HCT116 (cell line): ENCODE measurements around the gene TENM3. TPM values are rescaled to one million over a fixed set of nuclear protein-coding genes. Genes with fewer than 3 reads are reported as not detected.
A peak's percentile ranks its signal among the peaks of the same experiment; 100 is the strongest.

Source experiments
- ATAC-seq: fragments of 200-7000 bp; cut with Tn5 transposase; 2 replicates; pipeline ENCODE4 v1.9.1; 2020; ENCODE audit warnings: mild to moderate bottlenecking, moderate library complexity
- BruUV-seq: library from RNA; stranded (reverse); fragments of 400-500 nt; replicated peaks from 2 replicates; lab custom pipeline; 2021; lab: Mats Ljungman, UMichigan
- CTCF ChIA-PET: fragments of 300-600 bp; sonication (Branson Sonifier 250); formaldehyde crosslinking; loops from one replicate; lab custom pipeline; 2021; ENCODE audit warnings: antibody characterized with exemption; lab: Charles Lee
- POLR2A ChIA-PET: fragments of 300-600, 350-600 bp; sonication (Branson Sonifier 250); formaldehyde crosslinking; loops from one replicate; lab custom pipeline; 2021; ENCODE audit warnings: antibody characterized with exemption; lab: Charles Lee
- RAD21 ChIA-PET, 2 experiments: fragments of 300-600 bp; sonication (Branson Sonifier 250); formaldehyde crosslinking; loops; one replicate each; lab custom pipeline; 2023; ENCODE audit warnings: low total read pairs in 2 of 2; ENCODE audit not compliant: uncharacterized antibody in 2 of 2, unreplicated experiment in 2 of 2, low non-redundant PET in 1 of 2; lab: Charles Lee
- DNase-seq: peaks from one replicate; pipeline ENCODE4 v3.0.0-alpha.2; 2010; ENCODE audit warnings: low read depth, low spot score
- H2AFZ ChIP-seq: fragments of 200-600 bp; shearing (Covaris generic), sonication (generic); 2 replicates; pipeline ENCODE4 v1.6.1; 2017; ENCODE audit warnings: low read depth, mixed run types, mixed read lengths, antibody characterized with exemption, low read length; ENCODE audit not compliant: poor library complexity, severe bottlenecking
- H3K27ac ChIP-seq: 2 replicates; pipeline ENCODE4 v1.5.1; 2012; ENCODE audit warnings: low read depth, low read length
- H3K27me3 ChIP-seq: fragments of 200-600 bp; sonication (generic); 2 replicates; pipeline ENCODE4 v1.6.1; 2016; ENCODE audit warnings: mixed run types, low read length, mixed read lengths; ENCODE audit not compliant: insufficient read depth
- H3K36me3 ChIP-seq, 2 experiments: fragments of 200-500 bp in 1 of 2; fragments of 200-600 bp in 1 of 2; sonication (Bioruptor generic) in 1 of 2; sonication (generic) in 1 of 2; 2 replicates each; pipeline versions ENCODE4 v1.5.1 to v1.6.1; 2014 to 2016; ENCODE audit warnings: low read length in 2 of 2, inconsistent platforms in 1 of 2, mixed read lengths in 1 of 2, mixed run types in 1 of 2; ENCODE audit not compliant: insufficient read depth in 2 of 2, control insufficient read depth in 1 of 2
- H3K4me1 ChIP-seq, 2 experiments: fragments of 200-600 bp in 1 of 2; sonication (generic) in 1 of 2; 2 replicates each; pipeline versions ENCODE4 v1.5.1 to v1.6.1; 2012 to 2017; ENCODE audit warnings: low read length in 2 of 2, inconsistent platforms in 1 of 2, mild to moderate bottlenecking in 1 of 2, mixed read lengths in 1 of 2, mixed run types in 1 of 2, moderate library complexity in 1 of 2; ENCODE audit not compliant: insufficient read depth in 2 of 2, control insufficient read depth in 1 of 2
- H3K4me2 ChIP-seq: fragments of 200-600 bp; sonication (generic); 2 replicates; pipeline ENCODE4 v1.6.1; 2017; ENCODE audit warnings: mixed run types, low read length, mixed read lengths
- H3K4me3 ChIP-seq, 2 experiments: fragments of 200-600 bp in 1 of 2; sonication (generic) in 1 of 2; replicated peaks in 1 of 2; 2 replicates each; pipeline ENCODE4 v1.5.1; 2011 to 2016; ENCODE audit warnings: low read length in 2 of 2, control low read depth in 1 of 2, low read depth in 1 of 2, mild to moderate bottlenecking in 1 of 2, mixed read lengths in 1 of 2, mixed run types in 1 of 2
- H3K79me2 ChIP-seq: fragments of 200-600 bp; sonication (generic); 2 replicates; pipeline ENCODE4 v1.6.1; 2017; ENCODE audit warnings: mild to moderate bottlenecking, mixed run types, low read length, moderate library complexity, mixed read lengths; ENCODE audit not compliant: insufficient read depth
- H3K9ac ChIP-seq: fragments of 200-600 bp; sonication (generic); 2 replicates; pipeline ENCODE4 v1.6.1; 2016; ENCODE audit warnings: low read length, mixed read lengths
- H3K9me2 ChIP-seq: fragments of 200-600 bp; sonication (generic), shearing (Covaris generic); 2 replicates; pipeline ENCODE4 v1.6.1; 2017; ENCODE audit warnings: mixed run types, mild to moderate bottlenecking, moderate library complexity; ENCODE audit not compliant: insufficient read depth
- H3K9me3 ChIP-seq, 2 experiments: fragments of 200-500 bp in 1 of 2; fragments of 200-600 bp in 1 of 2; sonication (Bioruptor generic) in 1 of 2; sonication (generic) in 1 of 2; 2 replicates each; pipeline ENCODE4 v1.6.1; 2014 to 2017; ENCODE audit warnings: low read length in 2 of 2, mixed read lengths in 2 of 2, inconsistent platforms in 1 of 2, low read depth in 1 of 2, mild to moderate bottlenecking in 1 of 2, mixed run types in 1 of 2, moderate library complexity in 1 of 2; ENCODE audit not compliant: control insufficient read depth in 1 of 2, insufficient read depth in 1 of 2
- H4K20me1 ChIP-seq: fragments of 200-600 bp; sonication (generic), shearing (Covaris generic); 2 replicates; pipeline ENCODE4 v1.6.1; 2017; ENCODE audit warnings: mixed run types, mild to moderate bottlenecking, moderate library complexity; ENCODE audit not compliant: insufficient read depth
- CBX3 ChIP-seq: IDR thresholded peaks from 2 replicates; pipeline ENCODE4 v1.6.1; 2012; ENCODE audit warnings: low read depth
- CEBPB ChIP-seq: IDR thresholded peaks from 2 replicates; pipeline ENCODE4 v1.6.1; 2012; ENCODE audit warnings: low read depth
- EZH2 ChIP-seq: fragments of 200-600 bp; sonication (generic); IDR thresholded peaks from 2 replicates; pipeline ENCODE4 v1.6.1; 2017; ENCODE audit warnings: antibody characterized with exemption, mixed run types
- FOSL1 ChIP-seq: IDR thresholded peaks from 2 replicates; pipeline ENCODE4 v1.6.1; 2012; ENCODE audit warnings: low read depth
- JUND ChIP-seq: IDR thresholded peaks from 2 replicates; pipeline ENCODE4 v1.6.1; 2012
- POLR2A ChIP-seq: IDR thresholded peaks from 2 replicates; pipeline ENCODE4 v1.7.0; 2011; ENCODE audit warnings: borderline replicate concordance; ENCODE audit not compliant: insufficient read depth, insufficient read length; ENCODE audit errors: extremely low read depth
- SIN3A ChIP-seq: IDR thresholded peaks from 2 replicates; pipeline ENCODE4 v1.6.1; 2012; ENCODE audit warnings: low read depth
- ZFX ChIP-seq: fragments of 450-650 bp; IDR thresholded peaks from 2 replicates; pipeline ENCODE4 v1.6.1; 2017
- ZNF274 ChIP-seq: fragments of 200-500 bp; sonication (Bioruptor generic); IDR thresholded peaks from 2 replicates; pipeline ENCODE4 v1.6.1; 2014; ENCODE audit warnings: mild to moderate bottlenecking, low read depth, low read length, inconsistent platforms
- intact Hi-C: fragments of 100-400 bp; cut with micrococcal nuclease; formaldehyde crosslinking; loops from 2 replicates; pipeline ENCODE4 v1.10.0; 2022
- total RNA-seq: library from RNA; stranded (reverse); gene quantifications from one replicate; pipeline ENCODE4 v1.2.1, GENCODE V29; 2021; ENCODE audit not compliant: unreplicated experiment
- TF ChIP-seq, protein P1 (sequence below), 3 experiments: fragments of 200-600 bp in 1 of 3; sonication (generic) in 1 of 3; IDR thresholded peaks in 2 of 3; conservative IDR thresholded peaks in 1 of 3; 2 replicates each; pipeline ENCODE4 v1.5.1; 2012 to 2017; ENCODE audit warnings: low read depth in 2 of 3, low read length in 2 of 3, antibody characterized with exemption in 1 of 3, borderline replicate concordance in 1 of 3, control low read depth in 1 of 3, mild to moderate bottlenecking in 1 of 3, mixed read lengths in 1 of 3, mixed run types in 1 of 3, moderate library complexity in 1 of 3; ENCODE audit not compliant: insufficient read depth in 1 of 3
- TF ChIP-seq, protein P2 (sequence below): IDR thresholded peaks from 2 replicates; pipeline ENCODE4 v1.6.1; 2012
- TF ChIP-seq, protein P3 (sequence below): IDR thresholded peaks from 2 replicates; pipeline ENCODE4 v1.6.1; 2012; ENCODE audit warnings: low read depth
- TF ChIP-seq, protein P4 (sequence below): IDR thresholded peaks from 2 replicates; pipeline ENCODE4 v1.6.1; 2011; ENCODE audit warnings: mild to moderate bottlenecking, low read length, moderate library complexity; ENCODE audit not compliant: insufficient replicate concordance; ENCODE audit errors: extremely low read depth

Gene TENM3
- total RNA-seq, 1 experiment from 2014 or later: 0.54 TPM

DNA sequence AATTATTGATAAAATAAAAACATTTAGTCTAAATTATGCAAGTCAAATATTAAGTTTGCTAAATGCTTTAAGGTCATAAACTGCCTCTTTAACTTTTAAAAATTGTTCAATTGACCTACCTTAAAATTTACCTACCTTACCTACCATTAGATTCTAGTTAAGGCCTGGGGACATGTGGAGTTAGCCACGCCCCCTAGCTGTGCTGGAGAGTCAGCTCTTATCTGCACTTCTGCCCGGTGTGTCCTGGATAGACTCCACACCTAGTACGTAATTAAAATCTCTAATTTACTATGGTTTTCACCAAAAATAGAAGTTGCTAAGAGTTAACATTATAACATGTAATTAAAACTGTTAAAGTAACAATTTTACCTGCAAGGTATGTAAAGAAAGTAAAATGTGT lies 22.7 kb downstream of the TENM3 start:
- Histone ChIP-seq H3K4me3 (no peak overlapping the region), H3K4me2 (no peak overlapping the region), H3K4me1 (no peaks in the 10 kb centered on the region), H3K36me3 (no peaks in the 10 kb centered on the region), H3K9me3 (no peaks in the 10 kb centered on the region), H3K9ac (no peak overlapping the region), H3K27me3 (peaks cover 14% of the 10 kb centered on the region; the same call in 1 of the 2 replicates), H3K79me2 (no peaks in the 10 kb centered on the region), H3K9me2 (no peaks in the 10 kb centered on the region), H2AFZ (no peak overlapping the region), H4K20me1 (no peaks in the 10 kb centered on the region), H3K27ac (no peak overlapping the region)
- DNase-seq (peak; percentile 13), ATAC-seq (peak; percentile 60)
- ChIA-PET RAD21 (no interaction called here), POLR2A (no interaction called here), CTCF (no interaction called here)
- intact Hi-C loops: no loop called here
- no peak for TF ChIP-seq SIN3A
- TF ChIP-seq, protein P1, sequence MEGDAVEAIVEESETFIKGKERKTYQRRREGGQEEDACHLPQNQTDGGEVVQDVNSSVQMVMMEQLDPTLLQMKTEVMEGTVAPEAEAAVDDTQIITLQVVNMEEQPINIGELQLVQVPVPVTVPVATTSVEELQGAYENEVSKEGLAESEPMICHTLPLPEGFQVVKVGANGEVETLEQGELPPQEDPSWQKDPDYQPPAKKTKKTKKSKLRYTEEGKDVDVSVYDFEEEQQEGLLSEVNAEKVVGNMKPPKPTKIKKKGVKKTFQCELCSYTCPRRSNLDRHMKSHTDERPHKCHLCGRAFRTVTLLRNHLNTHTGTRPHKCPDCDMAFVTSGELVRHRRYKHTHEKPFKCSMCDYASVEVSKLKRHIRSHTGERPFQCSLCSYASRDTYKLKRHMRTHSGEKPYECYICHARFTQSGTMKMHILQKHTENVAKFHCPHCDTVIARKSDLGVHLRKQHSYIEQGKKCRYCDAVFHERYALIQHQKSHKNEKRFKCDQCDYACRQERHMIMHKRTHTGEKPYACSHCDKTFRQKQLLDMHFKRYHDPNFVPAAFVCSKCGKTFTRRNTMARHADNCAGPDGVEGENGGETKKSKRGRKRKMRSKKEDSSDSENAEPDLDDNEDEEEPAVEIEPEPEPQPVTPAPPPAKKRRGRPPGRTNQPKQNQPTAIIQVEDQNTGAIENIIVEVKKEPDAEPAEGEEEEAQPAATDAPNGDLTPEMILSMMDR (IDR thresholded peaks at IDR 0.05 in 2 of 3, conservative IDR thresholded peaks at IDR 0.05 in 1 of 3; ENCODE audit: borderline replicate concordance in 1 of 3, insufficient read depth in 1 of 3, low read depth in 2 of 3, low read length in 2 of 3): peak in 2 of 3 experiments; percentile 29 to 38; a peak in 3 of 6 replicates
- no TSS peak for BruUV-seq

DNA sequence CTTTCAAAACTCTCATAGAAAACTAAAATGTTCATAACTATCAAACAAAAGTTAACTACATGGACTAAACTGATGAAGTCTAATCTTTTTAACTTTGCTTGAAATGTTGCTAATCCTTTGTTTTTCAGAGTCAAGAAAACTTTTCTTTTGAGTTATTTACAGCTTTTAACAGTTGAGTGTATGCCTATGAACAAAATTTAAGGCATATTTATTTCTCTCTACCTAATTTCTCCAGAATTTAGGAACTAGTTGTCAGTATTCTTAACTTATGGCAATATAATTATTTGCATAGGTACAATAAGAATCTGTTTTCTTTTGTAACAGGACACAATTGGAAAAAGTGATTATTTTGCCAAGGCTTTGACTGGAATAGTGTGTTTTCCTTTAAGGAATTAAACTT lies 23.8 kb downstream of the TENM3 start:
- Histone ChIP-seq H4K20me1 (no peaks in the 10 kb centered on the region), H3K4me2 (no peak overlapping the region), H3K27me3 (peaks cover 14% of the 10 kb centered on the region; the same call in 1 of the 2 replicates), H2AFZ (no peak overlapping the region), H3K4me3 (no peak overlapping the region), H3K79me2 (no peaks in the 10 kb centered on the region), H3K36me3 (no peaks in the 10 kb centered on the region), H3K9me2 (no peaks in the 10 kb centered on the region), H3K27ac (no peak overlapping the region), H3K9ac (no peak overlapping the region), H3K4me1 (no peaks in the 10 kb centered on the region), H3K9me3 (no peaks in the 10 kb centered on the region)
- no TSS peak for BruUV-seq
- ChIA-PET RAD21 (no interaction called here), POLR2A (no interaction called here), CTCF (no interaction called here)
- DNase-seq: no peak
- no peak for ATAC-seq
- intact Hi-C loops: no loop called here
- TF ChIP-seq, protein P2, sequence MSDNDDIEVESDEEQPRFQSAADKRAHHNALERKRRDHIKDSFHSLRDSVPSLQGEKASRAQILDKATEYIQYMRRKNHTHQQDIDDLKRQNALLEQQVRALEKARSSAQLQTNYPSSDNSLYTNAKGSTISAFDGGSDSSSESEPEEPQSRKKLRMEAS: no peak
- no peak for TF ChIP-seq POLR2A
- no peak for TF ChIP-seq ZNF274
- no peak for TF ChIP-seq CEBPB
- TF ChIP-seq ZFX: no peak
- TF ChIP-seq, protein P3, sequence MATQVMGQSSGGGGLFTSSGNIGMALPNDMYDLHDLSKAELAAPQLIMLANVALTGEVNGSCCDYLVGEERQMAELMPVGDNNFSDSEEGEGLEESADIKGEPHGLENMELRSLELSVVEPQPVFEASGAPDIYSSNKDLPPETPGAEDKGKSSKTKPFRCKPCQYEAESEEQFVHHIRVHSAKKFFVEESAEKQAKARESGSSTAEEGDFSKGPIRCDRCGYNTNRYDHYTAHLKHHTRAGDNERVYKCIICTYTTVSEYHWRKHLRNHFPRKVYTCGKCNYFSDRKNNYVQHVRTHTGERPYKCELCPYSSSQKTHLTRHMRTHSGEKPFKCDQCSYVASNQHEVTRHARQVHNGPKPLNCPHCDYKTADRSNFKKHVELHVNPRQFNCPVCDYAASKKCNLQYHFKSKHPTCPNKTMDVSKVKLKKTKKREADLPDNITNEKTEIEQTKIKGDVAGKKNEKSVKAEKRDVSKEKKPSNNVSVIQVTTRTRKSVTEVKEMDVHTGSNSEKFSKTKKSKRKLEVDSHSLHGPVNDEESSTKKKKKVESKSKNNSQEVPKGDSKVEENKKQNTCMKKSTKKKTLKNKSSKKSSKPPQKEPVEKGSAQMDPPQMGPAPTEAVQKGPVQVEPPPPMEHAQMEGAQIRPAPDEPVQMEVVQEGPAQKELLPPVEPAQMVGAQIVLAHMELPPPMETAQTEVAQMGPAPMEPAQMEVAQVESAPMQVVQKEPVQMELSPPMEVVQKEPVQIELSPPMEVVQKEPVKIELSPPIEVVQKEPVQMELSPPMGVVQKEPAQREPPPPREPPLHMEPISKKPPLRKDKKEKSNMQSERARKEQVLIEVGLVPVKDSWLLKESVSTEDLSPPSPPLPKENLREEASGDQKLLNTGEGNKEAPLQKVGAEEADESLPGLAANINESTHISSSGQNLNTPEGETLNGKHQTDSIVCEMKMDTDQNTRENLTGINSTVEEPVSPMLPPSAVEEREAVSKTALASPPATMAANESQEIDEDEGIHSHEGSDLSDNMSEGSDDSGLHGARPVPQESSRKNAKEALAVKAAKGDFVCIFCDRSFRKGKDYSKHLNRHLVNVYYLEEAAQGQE: no peak
- TF ChIP-seq JUND: no peak
- TF ChIP-seq, protein P4, sequence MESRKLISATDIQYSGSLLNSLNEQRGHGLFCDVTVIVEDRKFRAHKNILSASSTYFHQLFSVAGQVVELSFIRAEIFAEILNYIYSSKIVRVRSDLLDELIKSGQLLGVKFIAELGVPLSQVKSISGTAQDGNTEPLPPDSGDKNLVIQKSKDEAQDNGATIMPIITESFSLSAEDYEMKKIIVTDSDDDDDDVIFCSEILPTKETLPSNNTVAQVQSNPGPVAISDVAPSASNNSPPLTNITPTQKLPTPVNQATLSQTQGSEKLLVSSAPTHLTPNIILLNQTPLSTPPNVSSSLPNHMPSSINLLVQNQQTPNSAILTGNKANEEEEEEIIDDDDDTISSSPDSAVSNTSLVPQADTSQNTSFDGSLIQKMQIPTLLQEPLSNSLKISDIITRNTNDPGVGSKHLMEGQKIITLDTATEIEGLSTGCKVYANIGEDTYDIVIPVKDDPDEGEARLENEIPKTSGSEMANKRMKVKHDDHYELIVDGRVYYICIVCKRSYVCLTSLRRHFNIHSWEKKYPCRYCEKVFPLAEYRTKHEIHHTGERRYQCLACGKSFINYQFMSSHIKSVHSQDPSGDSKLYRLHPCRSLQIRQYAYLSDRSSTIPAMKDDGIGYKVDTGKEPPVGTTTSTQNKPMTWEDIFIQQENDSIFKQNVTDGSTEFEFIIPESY: no peak
- no peak for TF ChIP-seq EZH2
- TF ChIP-seq FOSL1: no peak
- no peak for TF ChIP-seq CBX3
- TF ChIP-seq, all 23 proteins: peak for 0
